Measurements from ENCODE around the gene SETBP1.

GRCh38 chr18:44789710-44790109, 109.0 kb downstream of the SETBP1 start:
- TF ChIP-seq CTCF (IDR thresholded peaks at IDR 0.05) = no peak
- no peak for TF ChIP-seq POLR2AphosphoS5 (IDR thresholded peaks at IDR 0.05; ENCODE audit: low read depth, low read length)
- no peak for TF ChIP-seq REST (IDR thresholded peaks at IDR 0.05; ENCODE audit: insufficient read depth in 1 of 2, low read depth in 2 of 2, low read length in 1 of 2)
- TF ChIP-seq TCF7L2 (IDR thresholded peaks at IDR 0.05; ENCODE audit: low read depth, low read length) = no peak
